Measurements from ENCODE around the gene ADGRD2. TPM values are rescaled to one million over a fixed set of nuclear protein-coding genes. Genes with fewer than 3 reads are reported as not detected.

ADGRD2 gene
- total RNA-seq, 1 experiment from 2014 or later = not detected

DNA sequence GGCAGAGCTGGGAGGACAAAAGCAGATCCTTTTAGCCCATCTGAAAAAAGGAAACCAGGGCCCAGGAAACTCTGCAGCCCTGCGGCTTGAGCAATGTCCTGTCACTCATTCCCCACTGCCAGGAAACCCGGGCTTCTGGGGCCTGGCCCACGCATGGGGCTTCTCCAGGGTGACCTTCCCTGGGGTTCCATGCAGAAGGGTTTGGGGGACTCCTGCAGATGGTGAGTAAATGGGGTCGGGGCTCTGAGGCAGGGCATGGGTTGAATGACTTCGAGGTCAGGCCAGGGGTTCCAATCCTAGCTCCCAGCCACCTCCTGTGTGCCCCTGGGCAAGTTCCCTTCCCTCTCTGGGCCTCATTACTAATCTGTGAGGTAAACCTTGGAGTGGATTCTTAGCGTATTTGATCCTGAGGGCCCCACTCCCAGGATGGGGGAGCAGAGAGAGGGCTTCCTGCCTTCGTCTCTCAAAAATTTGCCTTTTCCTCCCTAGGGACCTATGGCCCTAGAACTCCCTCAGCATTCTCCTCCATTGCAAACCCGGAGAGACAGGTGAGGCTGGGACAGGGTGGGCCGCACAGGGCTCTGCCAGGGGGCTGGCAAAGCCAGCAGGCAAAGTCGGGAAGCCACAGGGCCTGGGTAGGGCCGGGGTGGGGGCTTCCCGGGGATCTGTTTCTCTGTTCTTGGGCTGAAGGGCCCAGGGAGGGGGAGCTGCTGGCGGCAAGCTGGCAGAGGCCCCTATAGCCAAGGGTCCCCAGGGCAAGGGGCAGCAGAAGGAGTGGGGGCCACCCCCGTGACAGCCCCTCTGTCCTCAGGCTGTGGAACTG lies 25.8 kb downstream of the ADGRD2 start:
- no peak overlapping the region for H3K27ac ChIP-seq
- H3K9me3 ChIP-seq (replicated peaks) = no peaks in the 10 kb centered on the region
- no peak overlapping the region for H3K4me3 ChIP-seq
- H3K36me3 ChIP-seq = no peaks in the 10 kb centered on the region
- DNase-seq = no peak
- no peaks in the 10 kb centered on the region for H3K4me1 ChIP-seq
- H3K27me3 ChIP-seq = peaks cover 45% of the 10 kb centered on the region

DNA sequence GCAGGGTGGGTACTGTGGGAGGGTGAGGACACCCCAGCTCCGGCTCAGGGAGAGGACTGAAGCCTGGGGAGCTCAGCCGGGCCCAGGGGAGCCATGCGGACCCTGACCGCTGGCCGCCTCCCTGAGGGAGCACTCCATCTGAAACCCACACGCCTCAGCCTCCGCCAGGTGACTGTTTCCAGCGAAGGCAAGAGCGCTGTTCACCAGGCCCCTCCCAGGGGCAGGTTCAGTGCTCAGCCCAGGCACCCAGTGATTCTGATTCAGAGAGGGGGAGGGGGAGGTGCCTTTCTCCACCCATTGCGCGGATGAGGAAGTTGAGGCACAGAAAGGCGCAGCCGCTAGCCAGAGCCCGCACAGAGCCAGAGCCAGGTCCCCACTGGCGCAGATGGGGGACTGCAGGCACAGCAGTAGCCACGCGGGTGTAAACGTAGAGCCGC lies 27.0 kb downstream of the ADGRD2 start:
- H3K27me3 ChIP-seq = peaks cover 45% of the 10 kb centered on the region
- DNase-seq = no peak
- H3K9me3 ChIP-seq (replicated peaks) = no peaks in the 10 kb centered on the region
- no peak overlapping the region for H3K27ac ChIP-seq
- H3K36me3 ChIP-seq = no peaks in the 10 kb centered on the region
- peak overlapping the region; percentile 29 for H3K4me3 ChIP-seq
- H3K4me1 ChIP-seq = no peaks in the 10 kb centered on the region

- Histone ChIP-seq H3K4me1 (no peaks in the 10 kb centered on the region), H3K36me3 (no peaks in the 10 kb centered on the region), H3K27ac (no peak overlapping the region), H3K27me3 (peaks cover 45% of the 10 kb centered on the region), H3K9me3 (replicated peaks) (no peaks in the 10 kb centered on the region), H3K4me3 (peak overlapping the region; percentile 29)
- DNase-seq = no peak
Measured at GRCh38 chr9:124477648-124478285, 27.5 kb downstream of the ADGRD2 start.

- DNase-seq = peak in 1 of 2 experiments; percentile 30
- Histone ChIP-seq H3K27me3 (peaks cover 45% of the 10 kb centered on the region), H3K4me3 (no peak overlapping the region), H3K36me3 (no peaks in the 10 kb centered on the region), H3K9me3 (replicated peaks) (no peaks in the 10 kb centered on the region), H3K4me1 (no peaks in the 10 kb centered on the region), H3K27ac (no peak overlapping the region)
Measured at GRCh38 chr9:124478354-124478753, 28.1 kb downstream of the ADGRD2 start.

GRCh38 chr9:124479371-124479770 lies 29.1 kb downstream of the ADGRD2 start:
- no peaks in the 10 kb centered on the region for H3K9me3 ChIP-seq (replicated peaks)
- H3K4me3 ChIP-seq = no peak overlapping the region
- H3K4me1 ChIP-seq = no peaks in the 10 kb centered on the region
- H3K36me3 ChIP-seq = no peaks in the 10 kb centered on the region
- DNase-seq = no peak
- H3K27me3 ChIP-seq = peaks cover 42% of the 10 kb centered on the region
- H3K27ac ChIP-seq = no peak overlapping the region

DNA sequence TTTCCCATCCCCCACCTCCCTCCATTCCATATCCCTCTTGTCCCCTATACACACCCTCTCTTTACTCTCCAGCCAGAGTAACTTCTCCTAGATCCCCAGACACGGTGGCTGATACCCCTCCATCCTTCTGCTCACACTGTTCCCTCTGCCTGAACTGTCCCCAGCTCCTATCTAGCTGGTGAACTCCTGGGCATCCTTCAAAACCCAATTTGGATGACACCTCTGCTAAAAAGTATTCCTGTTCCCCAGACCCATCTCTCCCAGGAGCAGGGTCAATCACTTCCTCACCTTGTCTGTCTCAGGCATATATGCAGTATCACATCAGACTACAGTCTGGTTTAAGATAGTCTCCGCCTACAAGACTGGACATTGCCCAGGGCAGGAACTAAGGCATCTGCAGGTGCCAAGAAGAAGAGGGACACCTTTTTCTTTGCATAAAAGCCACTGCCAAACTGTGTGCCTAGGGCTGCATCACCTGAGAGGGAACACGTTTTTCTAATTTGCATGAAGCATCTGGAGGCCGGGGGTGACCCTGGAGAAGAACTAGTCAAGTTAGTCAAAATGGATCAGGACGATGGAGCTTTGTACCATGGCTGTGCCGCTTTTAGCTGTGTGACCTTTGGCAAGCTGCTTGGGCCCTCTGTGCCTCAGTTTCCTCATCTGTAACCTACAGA lies 29.8 kb downstream of the ADGRD2 start:
- Histone ChIP-seq H3K4me3 (no peak overlapping the region), H3K4me1 (no peaks in the 10 kb centered on the region), H3K9me3 (replicated peaks) (no peaks in the 10 kb centered on the region), H3K27ac (no peak overlapping the region), H3K36me3 (no peaks in the 10 kb centered on the region), H3K27me3 (peaks cover 36% of the 10 kb centered on the region)
- no peak for DNase-seq

GRCh38 chr9:124480621-124480981 lies 30.4 kb downstream of the ADGRD2 start:
- H3K36me3 ChIP-seq = no peaks in the 10 kb centered on the region
- H3K27me3 ChIP-seq = peaks cover 38% of the 10 kb centered on the region
- no peak overlapping the region for H3K4me3 ChIP-seq
- H3K27ac ChIP-seq = no peak overlapping the region
- no peaks in the 10 kb centered on the region for H3K9me3 ChIP-seq (replicated peaks)
- no peaks in the 10 kb centered on the region for H3K4me1 ChIP-seq
- peak; percentile 28 to 56 for DNase-seq

DNA sequence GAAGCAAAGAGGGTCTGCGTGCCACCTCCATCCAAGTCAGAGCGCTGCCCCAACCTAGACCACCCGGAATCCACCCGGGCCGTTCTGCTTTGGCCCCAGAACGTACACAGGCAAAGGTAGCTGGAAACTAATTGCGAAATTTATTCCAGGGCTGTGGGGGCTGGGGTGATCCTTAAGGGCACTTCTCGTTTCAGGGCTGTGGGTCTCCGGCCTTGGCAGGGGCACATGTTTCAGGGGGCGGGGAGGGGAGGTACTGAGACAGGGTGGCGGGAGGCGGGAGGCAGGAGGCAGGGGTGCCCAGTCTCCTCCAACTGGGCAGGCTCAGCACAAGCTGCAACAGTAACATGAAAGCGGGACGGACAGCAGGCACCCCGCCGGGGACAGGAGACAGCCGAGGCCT lies 30.9 kb downstream of the ADGRD2 start:
- Histone ChIP-seq H3K27ac (no peak overlapping the region), H3K9me3 (replicated peaks) (no peaks in the 10 kb centered on the region), H3K27me3 (peaks cover 35% of the 10 kb centered on the region), H3K4me3 (no peak overlapping the region), H3K4me1 (no peaks in the 10 kb centered on the region), H3K36me3 (no peaks in the 10 kb centered on the region)
- DNase-seq = no peak

- no peaks in the 10 kb centered on the region for H3K4me1 ChIP-seq
- peaks cover 36% of the 10 kb centered on the region for H3K27me3 ChIP-seq
- DNase-seq = no peak
- H3K9me3 ChIP-seq (replicated peaks) = no peaks in the 10 kb centered on the region
- H3K36me3 ChIP-seq = no peaks in the 10 kb centered on the region
- no peak overlapping the region for H3K27ac ChIP-seq
- no peak overlapping the region for H3K4me3 ChIP-seq
Measured at GRCh38 chr9:124482431-124483031, 32.3 kb downstream of the ADGRD2 start.

DNA sequence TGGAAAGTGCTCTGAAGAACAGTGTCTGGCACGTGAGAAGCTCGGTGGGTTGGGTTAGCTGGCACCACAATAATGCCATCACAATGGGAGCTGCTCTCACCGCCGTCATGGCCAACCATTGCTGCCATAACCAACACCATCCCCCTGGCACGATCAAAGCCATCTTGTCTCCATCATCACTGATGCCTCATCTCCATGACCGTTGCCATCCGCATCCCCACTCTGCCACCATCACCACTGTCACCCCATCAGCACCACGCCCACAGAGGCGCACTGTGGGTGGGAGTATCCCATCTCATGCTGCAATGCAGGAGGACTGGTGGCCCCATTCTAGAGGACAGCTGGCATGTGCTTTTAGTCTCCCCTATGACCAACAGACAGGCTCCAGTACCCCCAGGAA lies 33.2 kb downstream of the ADGRD2 start:
- Histone ChIP-seq H3K9me3 (replicated peaks) (no peaks in the 10 kb centered on the region), H3K4me3 (no peak overlapping the region), H3K4me1 (no peaks in the 10 kb centered on the region), H3K27ac (no peak overlapping the region), H3K27me3 (peaks cover 37% of the 10 kb centered on the region), H3K36me3 (no peaks in the 10 kb centered on the region)
- DNase-seq = no peak

DNA sequence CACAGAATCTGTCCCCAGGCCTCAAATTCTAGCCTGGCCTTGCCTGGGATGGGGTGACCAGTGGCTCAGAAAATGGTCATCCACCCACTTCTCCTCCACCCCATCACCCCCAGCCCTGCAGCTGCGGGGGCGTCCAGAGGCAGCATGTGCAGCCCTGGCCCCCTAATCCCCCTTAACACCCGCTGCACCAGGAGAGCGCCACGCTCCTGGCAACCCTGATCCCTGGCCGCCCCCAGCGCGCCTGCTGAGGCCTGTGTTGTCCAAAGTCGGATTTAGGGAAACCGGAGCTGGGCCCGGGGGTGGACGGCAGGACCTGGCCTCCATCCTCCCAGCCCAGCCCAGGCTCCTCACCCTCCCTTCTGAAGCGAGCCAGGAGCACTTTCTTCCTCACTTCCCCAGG lies 35.0 kb downstream of the ADGRD2 start:
- Histone ChIP-seq H3K4me1 (no peaks in the 10 kb centered on the region), H3K36me3 (no peaks in the 10 kb centered on the region), H3K9me3 (replicated peaks) (no peaks in the 10 kb centered on the region), H3K4me3 (no peak overlapping the region), H3K27me3 (peaks cover 41% of the 10 kb centered on the region), H3K27ac (no peak overlapping the region)
- no peak for DNase-seq

DNA sequence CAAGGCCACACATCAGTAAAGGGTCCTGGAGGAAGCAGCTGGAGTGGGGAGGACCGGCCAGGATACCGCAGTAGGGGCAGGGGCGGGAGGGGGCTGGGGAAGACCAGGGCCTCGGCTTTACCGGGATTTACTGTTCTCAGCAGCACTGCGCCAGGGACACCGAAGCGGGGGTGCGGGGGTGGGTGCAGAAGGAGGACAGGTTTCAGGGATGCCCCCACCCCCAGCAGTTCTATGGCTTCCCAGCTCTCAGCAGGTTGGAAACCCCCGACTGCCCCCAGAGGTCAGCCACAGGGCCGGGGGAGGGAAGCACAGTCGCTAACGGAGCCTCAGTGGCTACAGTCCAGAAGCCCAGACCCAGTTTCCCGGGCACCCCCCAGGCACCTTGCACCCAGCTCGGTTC lies 35.7 kb downstream of the ADGRD2 start:
- no peak for DNase-seq
- no peaks in the 10 kb centered on the region for H3K9me3 ChIP-seq (replicated peaks)
- no peaks in the 10 kb centered on the region for H3K36me3 ChIP-seq
- H3K4me1 ChIP-seq = no peaks in the 10 kb centered on the region
- no peak overlapping the region for H3K27ac ChIP-seq
- H3K27me3 ChIP-seq = peaks cover 46% of the 10 kb centered on the region
- H3K4me3 ChIP-seq = no peak overlapping the region

- no peak for DNase-seq
- Histone ChIP-seq H3K9me3 (replicated peaks) (no peaks in the 10 kb centered on the region), H3K27me3 (peaks cover 55% of the 10 kb centered on the region), H3K4me1 (no peaks in the 10 kb centered on the region), H3K27ac (no peak overlapping the region), H3K36me3 (no peaks in the 10 kb centered on the region), H3K4me3 (no peak overlapping the region)
Measured at GRCh38 chr9:124486778-124487259, 36.6 kb downstream of the ADGRD2 start.

DNA sequence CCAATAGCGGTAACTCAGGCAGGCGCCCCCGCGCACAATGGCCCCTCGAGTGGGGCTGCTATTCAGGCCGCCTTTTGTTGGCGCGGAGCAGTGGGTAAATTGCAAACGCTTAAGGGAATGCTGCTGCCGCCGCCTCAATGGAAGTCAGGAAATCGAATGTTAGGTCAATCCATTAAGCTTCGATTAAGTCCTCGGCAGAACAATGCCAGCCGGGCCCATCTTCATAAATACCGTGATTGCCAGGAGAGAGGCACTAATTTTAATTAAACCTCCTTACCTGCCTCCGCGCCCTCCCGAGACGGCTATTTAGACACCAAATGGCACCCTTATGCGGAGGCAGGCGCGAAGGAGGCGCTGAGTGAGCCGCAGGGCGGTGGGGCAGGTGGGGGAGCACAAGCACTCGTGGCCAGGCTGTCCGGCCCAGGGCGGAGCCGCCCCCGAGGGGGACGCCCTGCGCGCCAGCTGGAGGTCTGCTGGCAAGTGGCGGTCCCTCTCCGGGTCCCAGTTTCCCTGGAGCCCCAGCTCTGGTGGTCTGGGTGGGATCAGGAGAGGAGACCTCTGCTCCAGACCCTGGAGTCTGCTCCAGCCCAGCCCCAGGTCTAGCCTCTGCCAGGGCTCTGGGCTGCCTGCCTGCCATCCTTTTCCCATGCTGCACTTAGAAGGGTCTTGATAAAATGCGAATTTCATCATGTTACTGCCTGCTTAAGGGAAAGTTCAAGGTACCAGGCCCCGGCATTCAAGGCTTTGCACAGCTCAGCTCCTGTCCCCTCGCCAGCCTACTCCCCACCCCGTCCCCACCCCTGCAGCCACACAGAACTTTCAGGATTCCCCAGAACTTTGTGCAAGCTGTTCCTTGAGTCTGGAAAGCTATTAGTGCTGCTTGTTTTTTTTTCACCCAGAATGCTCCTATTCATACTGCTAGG lies 37.3 kb downstream of the ADGRD2 start:
- H3K4me1 ChIP-seq = no peaks in the 10 kb centered on the region
- peaks cover 59% of the 10 kb centered on the region for H3K27me3 ChIP-seq
- no peaks in the 10 kb centered on the region for H3K36me3 ChIP-seq
- no peak for DNase-seq
- no peaks in the 10 kb centered on the region for H3K9me3 ChIP-seq (replicated peaks)
- no peak overlapping the region for H3K4me3 ChIP-seq
- no peak overlapping the region for H3K27ac ChIP-seq
